ENCODE measurements around the gene CLDN18. TPM values are rescaled to one million over a fixed set of nuclear protein-coding genes. Genes with fewer than 3 reads are reported as not detected.

The CLDN18 gene
- total RNA-seq, 1 donor from 2014 or later = not detected

GRCh38 chr3:137978328-137978727 lies 31.6 kb upstream of the CLDN18 start:
- Mint-ChIP-seq H3K27ac (ENCODE audit: unreplicated experiment) (no peak overlapping the region), H3K27me3 (ENCODE audit: unreplicated experiment) (peaks cover 16% of the 10 kb centered on the region), H3K4me3 (ENCODE audit: unreplicated experiment) (no peak overlapping the region), H3K9me3 (ENCODE audit: unreplicated experiment) (no peaks in the 10 kb centered on the region), H3K4me1 (ENCODE audit: unreplicated experiment) (no peaks in the 10 kb centered on the region), H3K36me3 (ENCODE audit: unreplicated experiment) (no peaks in the 10 kb centered on the region)
- no peak for DNase-seq (ENCODE audit: extremely low spot score, unreplicated experiment)
- TF ChIP-seq, protein P1, sequence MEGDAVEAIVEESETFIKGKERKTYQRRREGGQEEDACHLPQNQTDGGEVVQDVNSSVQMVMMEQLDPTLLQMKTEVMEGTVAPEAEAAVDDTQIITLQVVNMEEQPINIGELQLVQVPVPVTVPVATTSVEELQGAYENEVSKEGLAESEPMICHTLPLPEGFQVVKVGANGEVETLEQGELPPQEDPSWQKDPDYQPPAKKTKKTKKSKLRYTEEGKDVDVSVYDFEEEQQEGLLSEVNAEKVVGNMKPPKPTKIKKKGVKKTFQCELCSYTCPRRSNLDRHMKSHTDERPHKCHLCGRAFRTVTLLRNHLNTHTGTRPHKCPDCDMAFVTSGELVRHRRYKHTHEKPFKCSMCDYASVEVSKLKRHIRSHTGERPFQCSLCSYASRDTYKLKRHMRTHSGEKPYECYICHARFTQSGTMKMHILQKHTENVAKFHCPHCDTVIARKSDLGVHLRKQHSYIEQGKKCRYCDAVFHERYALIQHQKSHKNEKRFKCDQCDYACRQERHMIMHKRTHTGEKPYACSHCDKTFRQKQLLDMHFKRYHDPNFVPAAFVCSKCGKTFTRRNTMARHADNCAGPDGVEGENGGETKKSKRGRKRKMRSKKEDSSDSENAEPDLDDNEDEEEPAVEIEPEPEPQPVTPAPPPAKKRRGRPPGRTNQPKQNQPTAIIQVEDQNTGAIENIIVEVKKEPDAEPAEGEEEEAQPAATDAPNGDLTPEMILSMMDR (IDR thresholded peaks at IDR 0.05) = no peak

DNA sequence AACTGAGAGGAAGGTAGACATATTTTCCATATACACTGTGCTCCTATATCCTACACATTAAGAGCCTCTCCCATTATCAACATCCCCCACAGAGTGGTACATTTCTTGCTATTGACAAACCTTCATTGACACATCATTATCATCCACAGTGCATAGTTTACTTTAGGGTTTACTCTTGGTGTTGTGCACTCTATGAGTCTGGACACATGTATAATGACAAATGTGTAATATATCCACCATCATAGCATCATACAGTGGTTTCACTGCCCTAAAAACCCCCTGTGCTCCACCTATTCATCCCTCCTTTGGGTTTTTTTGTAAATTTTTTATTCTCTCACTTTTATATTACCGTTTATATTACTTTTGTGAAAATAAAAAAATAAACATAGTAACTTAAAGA lies 22.2 kb upstream of the CLDN18 start:
- Mint-ChIP-seq H3K4me1 (ENCODE audit: unreplicated experiment) (no peaks in the 10 kb centered on the region), H3K9me3 (ENCODE audit: unreplicated experiment) (no peaks in the 10 kb centered on the region), H3K4me3 (ENCODE audit: unreplicated experiment) (no peak overlapping the region), H3K36me3 (ENCODE audit: unreplicated experiment) (no peaks in the 10 kb centered on the region), H3K27me3 (ENCODE audit: unreplicated experiment) (peaks cover 21% of the 10 kb centered on the region), H3K27ac (ENCODE audit: unreplicated experiment) (no peak overlapping the region)
- no peak for DNase-seq (ENCODE audit: extremely low spot score, unreplicated experiment)
- TF ChIP-seq, protein P1 (IDR thresholded peaks at IDR 0.05) = no peak

- peaks cover 20% of the 10 kb centered on the region for H3K27me3 Mint-ChIP-seq (ENCODE audit: unreplicated experiment)
- H3K9me3 Mint-ChIP-seq (ENCODE audit: unreplicated experiment) = peaks cover under 1% of the 10 kb centered on the region
- H3K4me3 Mint-ChIP-seq (ENCODE audit: unreplicated experiment) = no peak overlapping the region
- DNase-seq (ENCODE audit: extremely low spot score, unreplicated experiment) = no peak
- TF ChIP-seq, protein P1 (IDR thresholded peaks at IDR 0.05) = no peak
- H3K27ac Mint-ChIP-seq (ENCODE audit: unreplicated experiment) = no peak overlapping the region
- no peaks in the 10 kb centered on the region for H3K4me1 Mint-ChIP-seq (ENCODE audit: unreplicated experiment)
- no peaks in the 10 kb centered on the region for H3K36me3 Mint-ChIP-seq (ENCODE audit: unreplicated experiment)
Measured at GRCh38 chr3:137988152-137988551, 21.8 kb upstream of the CLDN18 start.

- Mint-ChIP-seq H3K27ac (ENCODE audit: unreplicated experiment) (no peak overlapping the region), H3K4me3 (ENCODE audit: unreplicated experiment) (no peak overlapping the region), H3K9me3 (ENCODE audit: unreplicated experiment) (peaks cover 9% of the 10 kb centered on the region), H3K27me3 (ENCODE audit: unreplicated experiment) (peaks cover 15% of the 10 kb centered on the region), H3K4me1 (ENCODE audit: unreplicated experiment) (no peaks in the 10 kb centered on the region), H3K36me3 (ENCODE audit: unreplicated experiment) (no peaks in the 10 kb centered on the region)
- DNase-seq (ENCODE audit: extremely low spot score, unreplicated experiment) = no peak
- TF ChIP-seq, protein P1 (IDR thresholded peaks at IDR 0.05) = no peak
Measured at GRCh38 chr3:137988982-137989381, 21.0 kb upstream of the CLDN18 start.

- peaks cover 10% of the 10 kb centered on the region for H3K27me3 Mint-ChIP-seq (ENCODE audit: unreplicated experiment)
- TF ChIP-seq, protein P1 (IDR thresholded peaks at IDR 0.05) = no peak
- H3K36me3 Mint-ChIP-seq (ENCODE audit: unreplicated experiment) = no peaks in the 10 kb centered on the region
- H3K9me3 Mint-ChIP-seq (ENCODE audit: unreplicated experiment) = peaks cover 24% of the 10 kb centered on the region
- H3K27ac Mint-ChIP-seq (ENCODE audit: unreplicated experiment) = no peak overlapping the region
- H3K4me1 Mint-ChIP-seq (ENCODE audit: unreplicated experiment) = no peaks in the 10 kb centered on the region
- no peak for DNase-seq (ENCODE audit: extremely low spot score, unreplicated experiment)
- H3K4me3 Mint-ChIP-seq (ENCODE audit: unreplicated experiment) = no peak overlapping the region
Measured at GRCh38 chr3:137990427-137990826, 19.5 kb upstream of the CLDN18 start.
